ACHN (cell line): ENCODE results near the gene KRT6B.
A peak's percentile ranks its signal among the peaks of the same experiment; 100 is the strongest.
"Not testable (repeated sequence)": the region's sequence is repeated elsewhere in the genome, so short reads cannot be mapped to it uniquely, and the experiment has no call there.

Source experiments
- DNase-seq: peaks from one replicate; pipeline ENCODE4 v3.0.0-alpha.2; 2015
- in situ Hi-C: cut with HindIII; loops from 2 replicates; pipeline ENCODE4 v1.10.0; 2017; ENCODE audit warnings: low sequenced_read_pairs, low pct_ligation_motif_present, low pct_unique_long_range_greater_than_20kb

KRT6B gene

GRCh38 chr12:52452101-52452500 lies at the start of gene KRT6B:
Gene KRT6B, minus strand, starts transcription at chr12:52452146. Its CDS starts 68 bp downstream, at chr12:52452078.
- in situ Hi-C loops, result no loop called here

GRCh38 chr12:52501490-52501889 lies 49.5 kb upstream of the KRT6B start:
- no peak for DNase-seq
- in situ Hi-C loops, result no loop called here

More at GRCh38 chr12:52452101-52452500, at the start of gene KRT6B:
- DNase-seq, result no peak

- DNase-seq, in situ Hi-C loops: not testable (repeated sequence)
Observed at GRCh38 chr12:52500574-52500973, 48.6 kb upstream of the KRT6B start.

GRCh38 chr12:52499806-52500560 lies 48.0 kb upstream of the KRT6B start:
- DNase-seq, result no peak
- in situ Hi-C loops, result no loop called here

GRCh38 chr12:52498946-52499345 lies 47.0 kb upstream of the KRT6B start:
- in situ Hi-C loops, result no loop called here
- no peak for DNase-seq

GRCh38 chr12:52497975-52498374 lies 46.0 kb upstream of the KRT6B start:
- no peak for DNase-seq
- in situ Hi-C loops, result no loop called here

- in situ Hi-C loops, result no loop called here
- DNase-seq, result peak; percentile 15
Observed at GRCh38 chr12:52496590-52497071, 44.7 kb upstream of the KRT6B start.

- in situ Hi-C loops, result no loop called here
- DNase-seq, result no peak
Observed at GRCh38 chr12:52496054-52496453, 44.1 kb upstream of the KRT6B start.

GRCh38 chr12:52495389-52495788 lies 43.4 kb upstream of the KRT6B start:
- in situ Hi-C loops, result no loop called here
- DNase-seq, result no peak

GRCh38 chr12:52494518-52494917 lies 42.6 kb upstream of the KRT6B start:
- DNase-seq, result no peak
- in situ Hi-C loops, result no loop called here

- in situ Hi-C loops, result no loop called here
- no peak for DNase-seq
Observed at GRCh38 chr12:52494100-52494499, 42.2 kb upstream of the KRT6B start.

- in situ Hi-C loops, result no loop called here
- no peak for DNase-seq
Observed at GRCh38 chr12:52493172-52493571, 41.2 kb upstream of the KRT6B start, which contains the start of gene KRT6A. Gene KRT6A, minus strand, starts transcription at chr12:52493257. Its CDS starts 69 bp downstream, at chr12:52493188.

- DNase-seq, in situ Hi-C loops: not testable (repeated sequence)
Observed at GRCh38 chr12:52492405-52492804, 40.5 kb upstream of the KRT6B start.

GRCh38 chr12:52491495-52491894 lies 39.5 kb upstream of the KRT6B start:
- DNase-seq, in situ Hi-C loops: not testable (repeated sequence)

- in situ Hi-C loops, result no loop called here
- no peak for DNase-seq
Observed at GRCh38 chr12:52488736-52489135, 36.8 kb upstream of the KRT6B start.

- DNase-seq, in situ Hi-C loops: not testable (repeated sequence)
Observed at GRCh38 chr12:52487744-52488443, 35.9 kb upstream of the KRT6B start.

GRCh38 chr12:52487211-52487610 lies 35.3 kb upstream of the KRT6B start:
- no peak for DNase-seq
- in situ Hi-C loops, result no loop called here

GRCh38 chr12:52486166-52487105 lies 34.5 kb upstream of the KRT6B start:
- in situ Hi-C loops, result no loop called here
- no peak for DNase-seq

GRCh38 chr12:52480073-52480472 lies 28.1 kb upstream of the KRT6B start:
- in situ Hi-C loops, result no loop called here
- no peak for DNase-seq
